LNCAP (cell line): Measurements from ENCODE around the gene SCT.

Source experiments
- CTCF ChIP-seq: fragments of 450-650 bp; IDR thresholded peaks from 2 replicates; pipeline ENCODE4 v1.5.1; 2017; ENCODE audit warnings: mild to moderate bottlenecking

The SCT gene

DNA sequence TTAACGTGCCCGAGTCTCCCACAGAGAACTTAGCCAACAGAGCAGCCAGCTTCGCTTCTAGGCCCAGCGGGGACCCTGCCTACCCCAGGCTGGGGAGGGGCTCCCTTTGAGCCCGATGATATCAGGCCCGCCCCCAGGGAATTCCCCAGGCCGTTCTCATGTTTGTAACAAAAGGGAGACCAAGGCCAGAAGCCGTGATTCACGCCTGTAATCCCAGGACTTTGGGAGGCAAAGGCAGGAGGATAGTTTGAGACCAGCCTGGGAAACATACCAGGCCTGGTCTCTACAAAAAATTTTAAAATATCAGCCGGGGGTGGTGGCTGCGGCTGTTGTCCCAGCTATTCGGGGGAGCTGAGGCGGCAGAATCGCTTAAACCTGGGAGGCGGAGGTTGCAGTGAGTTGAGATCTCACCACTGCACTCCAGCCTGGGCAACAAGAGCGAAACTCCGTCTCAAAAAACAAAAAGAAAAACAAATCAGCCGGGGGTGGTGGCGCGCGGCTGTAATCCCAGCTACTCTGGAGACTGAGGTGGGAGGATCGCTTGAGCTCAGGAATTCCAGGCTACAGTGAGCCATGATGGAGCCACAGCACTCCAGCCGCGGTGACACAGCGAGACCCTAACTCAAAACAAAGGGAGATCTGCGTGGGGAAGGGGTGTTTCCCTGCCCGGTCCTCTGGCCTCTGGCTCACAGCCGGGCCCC lies 11.8 kb upstream of the SCT start:
- TF ChIP-seq CTCF = no peak

DNA sequence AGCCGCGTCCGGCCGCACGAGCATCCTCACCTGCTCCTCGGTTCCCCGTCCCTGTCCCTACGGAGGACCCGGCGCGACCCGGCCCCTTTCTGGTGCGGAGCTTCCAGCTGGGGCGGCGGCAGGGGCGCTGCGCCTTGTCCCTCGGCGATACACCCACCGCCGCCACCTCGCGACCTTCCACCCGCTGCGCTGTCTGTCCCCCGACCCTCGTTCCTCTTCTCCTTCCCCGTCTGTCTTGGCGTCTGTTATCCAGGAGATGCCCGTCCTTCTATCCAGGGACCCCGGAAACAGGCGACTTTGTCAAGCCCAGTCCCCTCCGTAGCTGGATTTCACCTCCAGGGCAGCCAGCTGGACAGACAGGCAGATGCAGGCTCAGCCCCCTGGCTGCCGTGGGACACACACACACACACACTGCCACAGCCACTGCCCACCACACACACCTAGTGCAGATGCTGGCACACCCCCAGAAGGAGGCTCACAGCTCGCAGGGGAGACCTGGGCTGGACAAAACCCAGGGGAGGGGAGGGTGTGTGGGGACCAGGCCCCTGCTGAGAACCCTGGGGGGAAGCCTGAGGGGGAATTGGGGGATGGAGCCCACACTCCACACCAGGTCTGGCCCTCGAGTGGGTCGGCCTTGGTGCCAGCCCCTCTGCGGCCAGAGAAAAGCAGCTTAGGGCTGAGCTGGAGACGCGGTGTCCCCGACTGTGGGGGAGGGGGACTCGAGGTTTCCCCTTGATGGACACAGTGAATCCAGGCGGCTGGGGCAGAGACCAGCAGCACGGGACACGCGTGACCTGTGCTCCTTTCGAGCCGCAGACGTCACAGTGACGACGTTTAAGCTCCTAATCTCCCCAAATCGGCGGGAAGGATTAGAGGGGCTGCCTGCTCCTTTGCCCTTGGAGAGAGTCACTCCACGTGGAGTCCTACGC lies 10.9 kb upstream of the SCT start:
- no peak for TF ChIP-seq CTCF

GRCh38 chr11:637333-637592 lies 10.3 kb upstream of the SCT start:
- no peak for TF ChIP-seq CTCF

GRCh38 chr11:636511-637332 lies 9.7 kb upstream of the SCT start, which contains the start of gene DRD4:
TSS of gene DRD4 (plus strand) at chr11:637269. CDS start at chr11:637305, 36 bp downstream.
- no peak for TF ChIP-seq CTCF

DNA sequence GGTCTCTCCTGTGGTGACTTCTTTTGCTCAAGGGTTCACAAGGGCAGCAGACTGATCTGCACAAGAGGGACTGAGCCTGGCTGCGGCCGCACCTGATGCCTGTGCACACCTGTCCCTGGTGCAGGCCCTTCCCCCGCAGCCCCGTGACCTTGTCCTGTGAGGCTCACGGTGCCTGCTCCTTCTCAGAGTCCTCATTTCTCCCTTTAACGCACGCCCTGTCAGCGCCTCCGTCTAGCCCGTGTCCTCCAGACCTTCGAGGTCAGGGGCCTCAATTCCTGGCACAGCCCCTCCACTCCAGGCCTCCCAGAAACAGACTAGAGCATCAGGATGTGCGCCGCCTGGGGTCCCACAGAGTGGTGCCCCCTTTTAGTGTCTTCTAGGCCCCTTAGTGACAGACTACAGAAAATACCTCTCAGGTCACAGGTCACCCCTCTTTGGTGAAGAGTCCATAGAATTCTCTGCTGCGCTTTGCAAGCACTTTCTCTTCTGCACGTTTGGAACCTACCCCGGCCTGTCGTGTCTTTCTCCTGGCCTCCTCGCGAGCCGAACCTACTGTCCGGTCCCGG lies 9.0 kb upstream of the SCT start:
- TF ChIP-seq CTCF = no peak

GRCh38 chr11:630871-631270 lies 3.9 kb upstream of the SCT start:
- no peak for TF ChIP-seq CTCF

GRCh38 chr11:629237-629583 lies 2.2 kb upstream of the SCT start:
- no peak for TF ChIP-seq CTCF
